Loucy (cell line): ENCODE measurements around the gene SLC22A15.

Experiments used
- H2AFZ ChIP-seq: fragments of 200-600 bp; sonication (generic); 2 replicates; pipeline ENCODE4 v1.6.0; 2016; ENCODE audit warnings: antibody characterized with exemption, mild to moderate bottlenecking, low read length, moderate library complexity
- H3F3A ChIP-seq: fragments of 200-600 bp; 2 replicates; pipeline ENCODE4 v1.6.0; 2016; ENCODE audit warnings: antibody characterized with exemption, low read depth, mild to moderate bottlenecking
- H3K27me3 ChIP-seq: fragments of 200-600 bp; sonication (generic); 2 replicates; pipeline ENCODE4 v1.6.1; 2014; ENCODE audit warnings: low read length, mild to moderate bottlenecking; ENCODE audit not compliant: insufficient read depth, poor library complexity, severe bottlenecking
- H3K36me3 ChIP-seq: fragments of 200-600 bp; sonication (generic); 2 replicates; pipeline ENCODE4 v1.6.1; 2016; ENCODE audit warnings: low read length; ENCODE audit not compliant: insufficient read depth
- H3K4me1 ChIP-seq: fragments of 200-600 bp; sonication (generic); 2 replicates; pipeline ENCODE4 v1.5.1; 2014; ENCODE audit warnings: low read length, mild to moderate bottlenecking; ENCODE audit not compliant: insufficient read depth, poor library complexity, severe bottlenecking
- H3K4me2 ChIP-seq: fragments of 200-600 bp; sonication (generic); 2 replicates; pipeline ENCODE4 v1.6.0; 2014; ENCODE audit warnings: antibody characterized with exemption, low read length, low read depth, mild to moderate bottlenecking; ENCODE audit not compliant: poor library complexity, severe bottlenecking
- H3K4me3 ChIP-seq: fragments of 200-600 bp; sonication (generic); 2 replicates; pipeline ENCODE4 v1.5.1; 2014; ENCODE audit warnings: low read length, mild to moderate bottlenecking, mixed read lengths; ENCODE audit not compliant: poor library complexity, severe bottlenecking
- H3K79me2 ChIP-seq: fragments of 200-600 bp; sonication (generic); 2 replicates; pipeline ENCODE4 v1.6.1; 2014; ENCODE audit warnings: low read length; ENCODE audit not compliant: insufficient read depth
- H3K9ac ChIP-seq: fragments of 200-600 bp; sonication (generic); 2 replicates; pipeline ENCODE4 v1.6.0; 2014; ENCODE audit warnings: mild to moderate bottlenecking, low read depth, low read length, moderate library complexity; ENCODE audit not compliant: poor library complexity, severe bottlenecking
- H3K9me2 ChIP-seq: fragments of 200-600 bp; sonication (generic); replicated peaks from 2 replicates; pipeline ENCODE4 v1.6.1; 2016; ENCODE audit warnings: low read depth, low read length, mixed read lengths
- H3K9me3 ChIP-seq: fragments of 200-600 bp; sonication (generic); 2 replicates; pipeline ENCODE4 v1.6.1; 2014; ENCODE audit warnings: mild to moderate bottlenecking, antibody characterized with exemption, low read length, low read depth; ENCODE audit not compliant: insufficient read depth
- H4K20me1 ChIP-seq: fragments of 200-600 bp; sonication (generic); 2 replicates; pipeline ENCODE4 v1.6.0; 2014; ENCODE audit warnings: antibody characterized with exemption, low read length, mild to moderate bottlenecking; ENCODE audit not compliant: insufficient read depth, poor library complexity, severe bottlenecking
- EZH2phosphoT487 ChIP-seq: fragments of 200-600 bp; IDR thresholded peaks from 2 replicates; pipeline ENCODE4 v1.6.1; 2018; ENCODE audit warnings: antibody characterized with exemption, mild to moderate bottlenecking, moderate library complexity, borderline replicate concordance
- TF ChIP-seq, protein P1 (sequence below): fragments of 200-600 bp; sonication (generic); conservative IDR thresholded peaks from 2 replicates; pipeline ENCODE4 v1.5.1; 2014; ENCODE audit warnings: mild to moderate bottlenecking, antibody characterized with exemption, low read length

The SLC22A15 gene

DNA sequence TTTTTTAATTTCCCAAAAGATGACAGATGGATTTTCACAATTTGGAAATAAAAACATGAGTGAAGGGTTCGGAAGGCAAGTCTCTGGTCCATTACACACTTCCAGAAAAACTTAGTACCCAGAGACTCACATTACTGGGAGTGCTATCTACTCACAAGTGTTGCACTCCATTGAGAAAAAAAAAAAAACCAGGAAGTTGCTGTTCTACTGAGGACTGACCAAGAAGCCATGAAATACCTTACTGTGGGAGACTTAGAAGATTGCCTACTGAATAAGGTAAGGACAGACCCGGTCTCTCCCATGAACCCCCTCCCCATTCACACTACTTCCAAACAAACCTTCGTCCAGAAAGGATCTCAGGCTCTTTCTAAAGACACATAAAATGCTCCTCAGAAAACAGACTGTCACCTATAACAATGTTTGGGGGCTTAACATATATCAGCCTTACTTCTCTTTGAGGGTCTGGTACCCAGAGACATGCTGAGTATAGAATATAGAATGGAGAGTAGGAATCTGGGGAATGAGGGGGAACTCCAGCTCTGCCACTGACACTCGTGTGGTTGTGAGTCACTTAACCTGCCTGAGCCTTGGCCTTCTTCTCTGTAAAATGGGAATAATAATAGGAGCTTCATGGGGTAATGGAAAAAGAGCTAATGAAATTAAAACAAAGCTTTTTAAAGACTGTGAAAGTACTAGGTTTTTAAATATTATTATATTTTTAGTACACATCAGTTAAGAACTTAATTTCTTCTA, 136.3 kb downstream of the SLC22A15 start:
- no peaks in the 10 kb centered on the region for H3K36me3 ChIP-seq
- H3K9me3 ChIP-seq = no peaks in the 10 kb centered on the region
- no peak overlapping the region for H3K4me2 ChIP-seq
- no peak overlapping the region for H2AFZ ChIP-seq
- H3K27me3 ChIP-seq = no peaks in the 10 kb centered on the region
- no peak overlapping the region for H3K9ac ChIP-seq
- H3F3A ChIP-seq = no peaks in the 10 kb centered on the region
- no peak overlapping the region for H3K4me3 ChIP-seq
- H4K20me1 ChIP-seq = no peaks in the 10 kb centered on the region
- no peaks in the 10 kb centered on the region for H3K9me2 ChIP-seq
- TF ChIP-seq, protein P1, sequence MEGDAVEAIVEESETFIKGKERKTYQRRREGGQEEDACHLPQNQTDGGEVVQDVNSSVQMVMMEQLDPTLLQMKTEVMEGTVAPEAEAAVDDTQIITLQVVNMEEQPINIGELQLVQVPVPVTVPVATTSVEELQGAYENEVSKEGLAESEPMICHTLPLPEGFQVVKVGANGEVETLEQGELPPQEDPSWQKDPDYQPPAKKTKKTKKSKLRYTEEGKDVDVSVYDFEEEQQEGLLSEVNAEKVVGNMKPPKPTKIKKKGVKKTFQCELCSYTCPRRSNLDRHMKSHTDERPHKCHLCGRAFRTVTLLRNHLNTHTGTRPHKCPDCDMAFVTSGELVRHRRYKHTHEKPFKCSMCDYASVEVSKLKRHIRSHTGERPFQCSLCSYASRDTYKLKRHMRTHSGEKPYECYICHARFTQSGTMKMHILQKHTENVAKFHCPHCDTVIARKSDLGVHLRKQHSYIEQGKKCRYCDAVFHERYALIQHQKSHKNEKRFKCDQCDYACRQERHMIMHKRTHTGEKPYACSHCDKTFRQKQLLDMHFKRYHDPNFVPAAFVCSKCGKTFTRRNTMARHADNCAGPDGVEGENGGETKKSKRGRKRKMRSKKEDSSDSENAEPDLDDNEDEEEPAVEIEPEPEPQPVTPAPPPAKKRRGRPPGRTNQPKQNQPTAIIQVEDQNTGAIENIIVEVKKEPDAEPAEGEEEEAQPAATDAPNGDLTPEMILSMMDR = no peak
- TF ChIP-seq EZH2phosphoT487 = no peak
- no peaks in the 10 kb centered on the region for H3K4me1 ChIP-seq
- H3K79me2 ChIP-seq = no peaks in the 10 kb centered on the region

DNA sequence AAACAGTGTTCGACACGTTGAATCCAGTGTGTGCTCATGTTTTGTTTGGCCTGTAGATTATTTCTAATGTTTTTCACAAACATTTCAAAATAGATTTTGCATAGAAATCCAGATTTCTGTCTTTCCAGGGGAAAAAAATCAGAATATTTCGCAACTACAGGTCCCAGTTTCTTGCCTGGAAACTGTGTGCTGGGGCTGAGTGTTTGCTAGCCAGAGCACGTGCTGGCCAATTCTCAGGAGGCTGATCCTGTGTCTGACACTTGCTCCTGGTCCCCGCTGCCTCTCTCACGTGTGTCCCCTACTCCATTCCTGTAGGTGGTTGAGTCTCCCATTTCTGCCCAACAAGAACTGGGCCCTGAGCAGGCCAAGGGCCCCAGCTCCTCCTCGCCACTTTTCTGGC, 137.3 kb downstream of the SLC22A15 start:
- H3K4me1 ChIP-seq = no peaks in the 10 kb centered on the region
- H3K27me3 ChIP-seq = no peaks in the 10 kb centered on the region
- TF ChIP-seq, protein P1 = no peak
- H3K9me2 ChIP-seq = no peaks in the 10 kb centered on the region
- no peaks in the 10 kb centered on the region for H4K20me1 ChIP-seq
- H2AFZ ChIP-seq = no peak overlapping the region
- no peaks in the 10 kb centered on the region for H3K79me2 ChIP-seq
- H3K36me3 ChIP-seq = no peaks in the 10 kb centered on the region
- H3K9me3 ChIP-seq = no peaks in the 10 kb centered on the region
- H3K4me2 ChIP-seq = no peak overlapping the region
- H3K4me3 ChIP-seq = no peak overlapping the region
- H3F3A ChIP-seq = no peaks in the 10 kb centered on the region
- no peak overlapping the region for H3K9ac ChIP-seq

GRCh38 chr1:116115476-116116439, 139.4 kb downstream of the SLC22A15 start:
- no peaks in the 10 kb centered on the region for H3K36me3 ChIP-seq
- no peaks in the 10 kb centered on the region for H3K4me1 ChIP-seq
- no peaks in the 10 kb centered on the region for H4K20me1 ChIP-seq
- H3K4me3 ChIP-seq = no peak overlapping the region
- H3K9ac ChIP-seq = no peak overlapping the region
- H3K9me2 ChIP-seq = no peaks in the 10 kb centered on the region
- no peak overlapping the region for H3K4me2 ChIP-seq
- H3F3A ChIP-seq = no peaks in the 10 kb centered on the region
- no peaks in the 10 kb centered on the region for H3K9me3 ChIP-seq
- TF ChIP-seq, protein P1 = no peak
- no peak for TF ChIP-seq EZH2phosphoT487
- no peak overlapping the region for H2AFZ ChIP-seq
- no peaks in the 10 kb centered on the region for H3K27me3 ChIP-seq
- H3K79me2 ChIP-seq = no peaks in the 10 kb centered on the region
